ENCODE measurements around the gene OGDH. TPM values are rescaled to one million over a fixed set of nuclear protein-coding genes. Genes with fewer than 3 reads are reported as not detected.

OGDH gene
- total RNA-seq, 1 experiment from 2014 or later = 69.1 TPM

DNA sequence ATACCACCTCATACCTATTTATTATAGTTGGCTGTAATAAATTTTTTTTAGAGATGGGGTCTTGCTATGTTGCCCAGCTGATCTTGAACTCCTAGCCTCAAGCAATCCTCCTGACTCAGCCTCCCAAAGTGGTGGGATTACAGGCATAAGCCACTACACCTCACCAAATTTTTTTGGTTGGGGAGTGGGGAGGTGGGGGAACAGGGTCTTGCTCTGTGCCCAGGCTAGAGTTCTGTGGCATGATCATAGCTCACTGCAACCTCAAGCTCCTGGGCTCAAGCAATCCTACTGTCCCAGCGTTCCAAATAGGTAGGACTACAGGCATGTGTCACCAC lies 3.9 kb upstream of the OGDH start:
- intact Hi-C loops (cut with micrococcal nuclease) = no loop called here
- POLR2A ChIA-PET = no interaction called here
- H3K36me3 ChIP-seq (ENCODE audit: control insufficient read depth in 1 of 2, insufficient read depth in 2 of 2, low read length in 2 of 2) = no peaks in the 10 kb centered on the region

DNA sequence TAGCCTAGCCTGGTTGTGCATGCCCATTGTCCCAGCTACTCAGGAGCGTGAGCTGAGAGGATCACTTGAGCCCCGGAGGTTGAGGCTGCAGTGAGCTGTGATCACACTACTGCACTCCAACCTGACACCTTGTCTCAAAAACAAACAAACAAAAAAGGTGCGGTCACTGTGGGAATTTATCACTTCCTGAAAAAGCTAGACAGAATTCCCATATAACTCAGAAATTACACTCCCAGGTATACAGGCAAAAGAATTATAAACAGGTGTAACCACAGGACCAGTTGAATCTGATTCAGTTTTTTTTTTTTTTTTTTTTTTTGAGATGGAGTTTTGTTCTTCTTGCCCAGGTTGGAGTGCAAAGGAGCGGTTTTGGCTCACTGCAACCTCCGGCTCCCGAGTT lies 3.2 kb upstream of the OGDH start:
- H3K27me3 ChIP-seq (ENCODE audit: insufficient read depth, low read length) = no peaks in the 10 kb centered on the region
- ChIA-PET RAD21 (ENCODE audit: low non-redundant PET in 1 of 2, low total read pairs in 2 of 2, uncharacterized antibody in 2 of 2, unreplicated experiment in 2 of 2) (no interaction called here), POLR2A (no interaction called here), CTCF (no interaction called here)
- no peak overlapping the region for H3K27ac ChIP-seq (ENCODE audit: low read depth, low read length)
- no peak overlapping the region for H3K4me2 ChIP-seq (ENCODE audit: low read length)
- no peaks in the 10 kb centered on the region for H3K9me3 ChIP-seq (ENCODE audit: control insufficient read depth in 1 of 2, insufficient read depth in 1 of 2, low read depth in 1 of 2, low read length in 2 of 2)
- BruUV-seq (replicated peaks) = no TSS peak
- no peaks in the 10 kb centered on the region for H3K9me2 ChIP-seq (ENCODE audit: insufficient read depth)
- DNase-seq (ENCODE audit: low read depth, low spot score) (no peak), ATAC-seq (no peak)
- no peaks in the 10 kb centered on the region for H3K36me3 ChIP-seq (ENCODE audit: control insufficient read depth in 1 of 2, insufficient read depth in 2 of 2, low read length in 2 of 2)
- H3K79me2 ChIP-seq (ENCODE audit: insufficient read depth, low read length) = peaks cover 13% of the 10 kb centered on the region
- no peaks in the 10 kb centered on the region for H4K20me1 ChIP-seq (ENCODE audit: insufficient read depth)
- peaks cover 10 to 23% of the 10 kb centered on the region in 2 experiments; a peak in 3 of 4 replicates for H3K4me1 ChIP-seq (ENCODE audit: control insufficient read depth in 1 of 2, insufficient read depth in 2 of 2, low read length in 2 of 2)
- no peak overlapping the region for H2AFZ ChIP-seq (ENCODE audit: low read depth, low read length, poor library complexity, severe bottlenecking)
- intact Hi-C loops (cut with micrococcal nuclease) = no loop called here
- H3K4me3 ChIP-seq (replicated peaks in 1 of 2; ENCODE audit: low read depth in 1 of 2, low read length in 2 of 2) = no peak overlapping the region
- H3K9ac ChIP-seq (ENCODE audit: low read length) = no peak overlapping the region
- TF ChIP-seq SIN3A (IDR thresholded peaks at IDR 0.05; ENCODE audit: low read depth) (no peak), FOSL1 (IDR thresholded peaks at IDR 0.05; ENCODE audit: low read depth) (no peak), JUND (IDR thresholded peaks at IDR 0.05) (no peak), CEBPB (IDR thresholded peaks at IDR 0.05; ENCODE audit: low read depth) (no peak), ELF1 (IDR thresholded peaks at IDR 0.05; ENCODE audit: borderline replicate concordance, low read depth) (no peak), CBX3 (IDR thresholded peaks at IDR 0.05; ENCODE audit: low read depth) (no peak), POLR2AphosphoS5 (IDR thresholded peaks at IDR 0.05; ENCODE audit: low read depth, low read length) (no peak), REST (IDR thresholded peaks at IDR 0.05; ENCODE audit: low read depth) (no peak)

More for the DNA sequence above, 3.9 kb upstream of the OGDH start:
- no TSS peak for BruUV-seq (replicated peaks)
- Histone ChIP-seq H3K79me2 (ENCODE audit: insufficient read depth, low read length) (peaks cover 6% of the 10 kb centered on the region), H4K20me1 (ENCODE audit: insufficient read depth) (no peaks in the 10 kb centered on the region), H3K4me3 (replicated peaks in 1 of 2; ENCODE audit: low read depth in 1 of 2, low read length in 2 of 2) (no peak overlapping the region), H3K9ac (ENCODE audit: low read length) (no peak overlapping the region), H3K4me2 (ENCODE audit: low read length) (no peak overlapping the region), H3K4me1 (ENCODE audit: control insufficient read depth in 1 of 2, insufficient read depth in 2 of 2, low read length in 2 of 2) (peaks cover 8 to 17% of the 10 kb centered on the region in 2 experiments; a peak in 3 of 4 replicates), H3K9me2 (ENCODE audit: insufficient read depth) (no peaks in the 10 kb centered on the region), H2AFZ (ENCODE audit: low read depth, low read length, poor library complexity, severe bottlenecking) (no peak overlapping the region), H3K9me3 (ENCODE audit: control insufficient read depth in 1 of 2, insufficient read depth in 1 of 2, low read depth in 1 of 2, low read length in 2 of 2) (no peaks in the 10 kb centered on the region), H3K27ac (ENCODE audit: low read depth, low read length) (no peak overlapping the region), H3K27me3 (ENCODE audit: insufficient read depth, low read length) (no peaks in the 10 kb centered on the region)
- no peak for TF ChIP-seq POLR2A (IDR thresholded peaks at IDR 0.05; ENCODE audit: borderline replicate concordance, extremely low read depth, insufficient read depth, insufficient read length)
- TF ChIP-seq, protein P1, sequence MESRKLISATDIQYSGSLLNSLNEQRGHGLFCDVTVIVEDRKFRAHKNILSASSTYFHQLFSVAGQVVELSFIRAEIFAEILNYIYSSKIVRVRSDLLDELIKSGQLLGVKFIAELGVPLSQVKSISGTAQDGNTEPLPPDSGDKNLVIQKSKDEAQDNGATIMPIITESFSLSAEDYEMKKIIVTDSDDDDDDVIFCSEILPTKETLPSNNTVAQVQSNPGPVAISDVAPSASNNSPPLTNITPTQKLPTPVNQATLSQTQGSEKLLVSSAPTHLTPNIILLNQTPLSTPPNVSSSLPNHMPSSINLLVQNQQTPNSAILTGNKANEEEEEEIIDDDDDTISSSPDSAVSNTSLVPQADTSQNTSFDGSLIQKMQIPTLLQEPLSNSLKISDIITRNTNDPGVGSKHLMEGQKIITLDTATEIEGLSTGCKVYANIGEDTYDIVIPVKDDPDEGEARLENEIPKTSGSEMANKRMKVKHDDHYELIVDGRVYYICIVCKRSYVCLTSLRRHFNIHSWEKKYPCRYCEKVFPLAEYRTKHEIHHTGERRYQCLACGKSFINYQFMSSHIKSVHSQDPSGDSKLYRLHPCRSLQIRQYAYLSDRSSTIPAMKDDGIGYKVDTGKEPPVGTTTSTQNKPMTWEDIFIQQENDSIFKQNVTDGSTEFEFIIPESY (IDR thresholded peaks at IDR 0.05; ENCODE audit: extremely low read depth, insufficient replicate concordance, low read length) = no peak
- TF ChIP-seq ZNF274 (IDR thresholded peaks at IDR 0.05; ENCODE audit: low read depth, low read length) = no peak
- no peak for TF ChIP-seq ELF1 (IDR thresholded peaks at IDR 0.05; ENCODE audit: borderline replicate concordance, low read depth)
- TF ChIP-seq ZFX (IDR thresholded peaks at IDR 0.05) = no peak
- no peak for TF ChIP-seq YY1 (IDR thresholded peaks at IDR 0.05; ENCODE audit: extremely low read depth, insufficient replicate concordance, low read depth, low read length)
- TF ChIP-seq, protein P2, sequence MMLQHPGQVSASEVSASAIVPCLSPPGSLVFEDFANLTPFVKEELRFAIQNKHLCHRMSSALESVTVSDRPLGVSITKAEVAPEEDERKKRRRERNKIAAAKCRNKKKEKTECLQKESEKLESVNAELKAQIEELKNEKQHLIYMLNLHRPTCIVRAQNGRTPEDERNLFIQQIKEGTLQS (IDR thresholded peaks at IDR 0.05) = no peak
- no peak for TF ChIP-seq TCF7L2 (IDR thresholded peaks at IDR 0.05; ENCODE audit: borderline replicate concordance, extremely low read depth, insufficient read depth, insufficient read length)
- TF ChIP-seq FOSL1 (IDR thresholded peaks at IDR 0.05; ENCODE audit: low read depth) = no peak
- TF ChIP-seq EZH2 (IDR thresholded peaks at IDR 0.05) = no peak
- TF ChIP-seq EZH2phosphoT487 (IDR thresholded peaks at IDR 0.05; ENCODE audit: borderline replicate concordance) = no peak
- CTCF ChIA-PET = no interaction called here
- no peak for ATAC-seq
- DNase-seq (ENCODE audit: low read depth, low spot score) = no peak
- RAD21 ChIA-PET (ENCODE audit: low non-redundant PET in 1 of 2, low total read pairs in 2 of 2, uncharacterized antibody in 2 of 2, unreplicated experiment in 2 of 2) = no interaction called here

Measured in HCT116 (cell line).